ENCODE results near the gene KRT23.

Gene KRT23

GRCh38 chr17:40937384-40937819 is at the start of gene KRT23:
KRT23 (minus strand) TSS chr17:40937646; CDS start chr17:40936603, 1,043 bp downstream.
- in situ Hi-C loops (cut with HindIII; ENCODE audit: low pct_ligation_motif_present, low pct_unique_long_range_greater_than_20kb, low sequenced_read_pairs), result no loop called here

GRCh38 chr17:40986920-40987319 is 49.5 kb upstream of the KRT23 start:
- in situ Hi-C loops (cut with HindIII; ENCODE audit: low pct_ligation_motif_present, low pct_unique_long_range_greater_than_20kb, low sequenced_read_pairs), result no loop called here
- no peak for DNase-seq

More at GRCh38 chr17:40937384-40937819, at the start of gene KRT23:
- no peak for DNase-seq

- in situ Hi-C loops (cut with HindIII; ENCODE audit: low pct_ligation_motif_present, low pct_unique_long_range_greater_than_20kb, low sequenced_read_pairs), result no loop called here
- DNase-seq, result no peak
These were observed 46.8 kb upstream of the KRT23 start, which contains the start of gene KRT40 for GRCh38 chr17:40984226-40984625. KRT40 (minus strand) TSS chr17:40984326; CDS start chr17:40984273, 53 bp downstream.

- DNase-seq, result no peak
- in situ Hi-C loops (cut with HindIII; ENCODE audit: low pct_ligation_motif_present, low pct_unique_long_range_greater_than_20kb, low sequenced_read_pairs), result no loop called here
These were observed 43.7 kb upstream of the KRT23 start for GRCh38 chr17:40981115-40981514.

GRCh38 chr17:40980596-40980995 is 43.1 kb upstream of the KRT23 start:
- DNase-seq, result no peak
- in situ Hi-C loops (cut with HindIII; ENCODE audit: low pct_ligation_motif_present, low pct_unique_long_range_greater_than_20kb, low sequenced_read_pairs), result no loop called here

- in situ Hi-C loops (cut with HindIII; ENCODE audit: low pct_ligation_motif_present, low pct_unique_long_range_greater_than_20kb, low sequenced_read_pairs), result no loop called here
- DNase-seq, result no peak
These were observed 42.7 kb upstream of the KRT23 start for GRCh38 chr17:40980117-40980516.

GRCh38 chr17:40978575-40979151 is 41.2 kb upstream of the KRT23 start:
- DNase-seq, result no peak
- in situ Hi-C loops (cut with HindIII; ENCODE audit: low pct_ligation_motif_present, low pct_unique_long_range_greater_than_20kb, low sequenced_read_pairs), result no loop called here

- in situ Hi-C loops (cut with HindIII; ENCODE audit: low pct_ligation_motif_present, low pct_unique_long_range_greater_than_20kb, low sequenced_read_pairs), result no loop called here
- DNase-seq, result no peak
These were observed 38.1 kb upstream of the KRT23 start for GRCh38 chr17:40975516-40975915.

- in situ Hi-C loops (cut with HindIII; ENCODE audit: low pct_ligation_motif_present, low pct_unique_long_range_greater_than_20kb, low sequenced_read_pairs), result no loop called here
- no peak for DNase-seq
These were observed 36.9 kb upstream of the KRT23 start for GRCh38 chr17:40974366-40974765.

GRCh38 chr17:40967582-40967981 is 30.1 kb upstream of the KRT23 start:
- DNase-seq, result no peak
- in situ Hi-C loops (cut with HindIII; ENCODE audit: low pct_ligation_motif_present, low pct_unique_long_range_greater_than_20kb, low sequenced_read_pairs), result no loop called here

- in situ Hi-C loops (cut with HindIII; ENCODE audit: low pct_ligation_motif_present, low pct_unique_long_range_greater_than_20kb, low sequenced_read_pairs), result no loop called here
- no peak for DNase-seq
These were observed 29.4 kb upstream of the KRT23 start, which contains the start of gene KRT39 for GRCh38 chr17:40966848-40967247. KRT39 (minus strand) TSS chr17:40966948; CDS start chr17:40966856, 92 bp downstream.

- DNase-seq, result peak; percentile 50
These were observed 26.4 kb upstream of the KRT23 start for GRCh38 chr17:40963838-40964237.

GRCh38 chr17:40962059-40962561 is 24.7 kb upstream of the KRT23 start:
- DNase-seq, result no peak
- in situ Hi-C loops (cut with HindIII; ENCODE audit: low pct_ligation_motif_present, low pct_unique_long_range_greater_than_20kb, low sequenced_read_pairs), result no loop called here

More at GRCh38 chr17:40963838-40964237, 26.4 kb upstream of the KRT23 start:
- in situ Hi-C loops (cut with HindIII; ENCODE audit: low pct_ligation_motif_present, low pct_unique_long_range_greater_than_20kb, low sequenced_read_pairs), result no loop called here

- in situ Hi-C loops (cut with HindIII; ENCODE audit: low pct_ligation_motif_present, low pct_unique_long_range_greater_than_20kb, low sequenced_read_pairs), result no loop called here
These were observed 24.1 kb upstream of the KRT23 start for GRCh38 chr17:40961591-40961990.

GRCh38 chr17:40960144-40960543 is 22.7 kb upstream of the KRT23 start:
- in situ Hi-C loops (cut with HindIII; ENCODE audit: low pct_ligation_motif_present, low pct_unique_long_range_greater_than_20kb, low sequenced_read_pairs), result no loop called here
- no peak for DNase-seq

More at GRCh38 chr17:40961591-40961990, 24.1 kb upstream of the KRT23 start:
- no peak for DNase-seq

GRCh38 chr17:40958086-40958953 is 20.9 kb upstream of the KRT23 start:
- no peak for DNase-seq
- in situ Hi-C loops (cut with HindIII; ENCODE audit: low pct_ligation_motif_present, low pct_unique_long_range_greater_than_20kb, low sequenced_read_pairs), result no loop called here

GRCh38 chr17:40956401-40957254 is 19.2 kb upstream of the KRT23 start:
- no peak for DNase-seq
- in situ Hi-C loops (cut with HindIII; ENCODE audit: low pct_ligation_motif_present, low pct_unique_long_range_greater_than_20kb, low sequenced_read_pairs), result no loop called here

GRCh38 chr17:40953881-40954280 is 16.4 kb upstream of the KRT23 start:
- in situ Hi-C loops (cut with HindIII; ENCODE audit: low pct_ligation_motif_present, low pct_unique_long_range_greater_than_20kb, low sequenced_read_pairs), result no loop called here
- no peak for DNase-seq

- no peak for DNase-seq
- in situ Hi-C loops (cut with HindIII; ENCODE audit: low pct_ligation_motif_present, low pct_unique_long_range_greater_than_20kb, low sequenced_read_pairs), result no loop called here
These were observed 15.2 kb upstream of the KRT23 start for GRCh38 chr17:40952661-40953060.
